HepG2 (cell line): ENCODE data around the gene HSPA1B. TPM values are rescaled to one million over a fixed set of nuclear protein-coding genes. Genes with fewer than 3 reads are reported as not detected.

Experiments used
- ATF3 ChIP-seq: sonication (generic); formaldehyde crosslinking; IDR thresholded peaks from 2 replicates; pipeline ENCODE4 v1.4.0; 2020; ENCODE audit warnings: missing genetic modification reagents
- CCAR2 ChIP-seq: fragments of 200-400 bp; formaldehyde crosslinking; optimal IDR thresholded peaks from 2 replicates; pipeline ENCODE3; 2018; ENCODE audit warnings: low read depth, mild to moderate bottlenecking, low read length, moderate library complexity
- CSRNP1 ChIP-seq: sonication (generic); formaldehyde crosslinking; IDR thresholded peaks from 2 replicates; pipeline ENCODE4 v1.8.1; 2023; ENCODE audit warnings: mild to moderate bottlenecking, missing genetic modification reagents
- EZH2 ChIP-seq: conservative IDR thresholded peaks from 2 replicates; pipeline ENCODE4 v1.6.1; 2012; ENCODE audit warnings: mild to moderate bottlenecking, low read depth, low read length, moderate library complexity
- GABPB1 ChIP-seq: IDR thresholded peaks from 2 replicates; pipeline ENCODE4 v1.6.1; 2016; ENCODE audit warnings: mild to moderate bottlenecking, missing genetic modification reagents, moderate library complexity, missing compliant biosample characterization
- HMGA1 ChIP-seq: sonication (generic); formaldehyde crosslinking; conservative IDR thresholded peaks from 2 replicates; pipeline ENCODE4 v1.4.0; 2020; ENCODE audit warnings: missing genetic modification reagents
- HNRNPLL ChIP-seq: fragments of 200-400 bp; formaldehyde crosslinking; IDR thresholded peaks from 2 replicates; pipeline ENCODE4 v1.6.1; 2017; ENCODE audit warnings: mild to moderate bottlenecking, low read depth, low read length; ENCODE audit not compliant: poor library complexity, severe bottlenecking
- HOXD1 ChIP-seq: sonication (generic); formaldehyde crosslinking; IDR thresholded peaks from 2 replicates; pipeline ENCODE4 v1.5.0; 2020; ENCODE audit warnings: missing genetic modification reagents
- MIER2 ChIP-seq: IDR thresholded peaks from 2 replicates; pipeline ENCODE4 v1.6.1; 2016; ENCODE audit warnings: missing biosample characterization, missing genetic modification reagents
- POLR2AphosphoS2 ChIP-seq: IDR thresholded peaks from 2 replicates; pipeline ENCODE4 v1.6.1; 2011; ENCODE audit warnings: low read depth, low read length, improper control_type of control experiment
- RXRA ChIP-seq: sonication (generic); formaldehyde crosslinking; IDR thresholded peaks from 2 replicates; pipeline ENCODE4 v1.5.1; 2020; ENCODE audit warnings: missing genetic modification reagents
- SKIL ChIP-seq: sonication (generic); formaldehyde crosslinking; IDR thresholded peaks from 2 replicates; pipeline ENCODE4 v1.8.0; 2022; ENCODE audit warnings: missing genetic modification reagents, mild to moderate bottlenecking, moderate library complexity, borderline replicate concordance
- SRY ChIP-seq: sonication (generic); formaldehyde crosslinking; IDR thresholded peaks from 2 replicates; pipeline ENCODE4 v1.8.0; 2022; ENCODE audit warnings: mild to moderate bottlenecking, missing genetic modification reagents
- TCF7L2 ChIP-seq: IDR thresholded peaks from 2 replicates; pipeline ENCODE4 v1.6.1; 2011; ENCODE audit warnings: mild to moderate bottlenecking, low read depth, low read length, moderate library complexity
- TEAD3 ChIP-seq: optimal IDR thresholded peaks from 2 replicates; pipeline ENCODE3; 2016; ENCODE audit warnings: borderline replicate concordance
- YEATS4 ChIP-seq: sonication (generic); formaldehyde crosslinking; IDR thresholded peaks from 2 replicates; pipeline ENCODE4 v1.4.0; 2020; ENCODE audit warnings: missing genetic modification reagents, borderline replicate concordance
- ZMYM3 ChIP-seq: sonication (generic); formaldehyde crosslinking; IDR thresholded peaks from 2 replicates; pipeline ENCODE4 v1.5.1; 2020; ENCODE audit warnings: mild to moderate bottlenecking, missing genetic modification reagents
- ZNF10 ChIP-seq: sonication (generic); formaldehyde crosslinking; IDR thresholded peaks from 2 replicates; pipeline ENCODE4 v1.4.0; 2020; ENCODE audit warnings: mild to moderate bottlenecking, low read depth, missing genetic modification reagents, borderline replicate concordance
- ZNF224 ChIP-seq: sonication (generic); formaldehyde crosslinking; IDR thresholded peaks from 2 replicates; pipeline ENCODE4 v1.5.0; 2020; ENCODE audit warnings: mild to moderate bottlenecking, missing genetic modification reagents
- ZNF280D ChIP-seq: sonication (generic); formaldehyde crosslinking; IDR thresholded peaks from 2 replicates; pipeline ENCODE4 v1.5.1; 2020; ENCODE audit warnings: mild to moderate bottlenecking, missing genetic modification reagents
- ZNF30 ChIP-seq: sonication (generic); formaldehyde crosslinking; IDR thresholded peaks from 2 replicates; pipeline ENCODE4 v1.5.0; 2020; ENCODE audit warnings: mild to moderate bottlenecking, missing genetic modification reagents
- ZNF432 ChIP-seq: sonication (generic); formaldehyde crosslinking; IDR thresholded peaks from 2 replicates; pipeline ENCODE4 v1.5.0; 2020; ENCODE audit warnings: missing genetic modification reagents, mild to moderate bottlenecking, borderline replicate concordance
- ZNF563 ChIP-seq: sonication (generic); formaldehyde crosslinking; IDR thresholded peaks from 2 replicates; pipeline ENCODE4 v1.8.0; 2022; ENCODE audit warnings: mild to moderate bottlenecking, moderate library complexity, missing genetic modification reagents
- polyA plus RNA-seq, 8 experiments: library from polyadenylated mRNA; depleted of rRNA in 3 of 8; stranded (reverse) in 7 of 8; unstranded in 1 of 8; fragments of >200 nt; fragmentation: Illumina TruSeq in 4 of 8; extraction: Trizol in 4 of 8; gene quantifications; 2 replicates each; pipeline versions ENCODE4 v1.2.1 to v1.2.3, GENCODE V29; 2011 to 2016; ENCODE audit warnings: low read depth in 4 of 8, missing spikeins in 1 of 8, mixed read lengths in 1 of 8; ENCODE audit not compliant: insufficient read depth in 1 of 8
- total RNA-seq, 5 experiments: library from RNA; depleted of rRNA; stranded (reverse); fragments of >200 nt; fragmentation: Illumina TruSeq; extraction: Trizol; gene quantifications; 2 replicates each; pipeline ENCODE4 v1.2.3, GENCODE V29; 2016; ENCODE audit warnings: low read depth in 1 of 5

The HSPA1B gene
- total and polyA plus RNA-seq, 2 of the 13 experiments (the other 11 are each of a cell fraction or from before 2014, with no cell fraction given), result 26.0 to 186 TPM

GRCh38 chr6:31806470-31807272 is 20.9 kb upstream of the HSPA1B start, which contains the start of gene LSM2 (continued):
- TF ChIP-seq ATF3 (peak; percentile 43; the same call in 1 of the 2 replicates), MIER2 (CRISPR knock-in tag) (0 out of 2 replicates have a peak, but pooled peaks have one; percentile 42), YEATS4 (CRISPR knock-in tag) (peak; percentile 94), ZNF432 (CRISPR knock-in tag) (no peak), POLR2AphosphoS2 (no peak), HNRNPLL (peak; percentile 99), CCAR2 (no peak), ZNF10 (no peak), TCF7L2 (no peak), EZH2 (no peak), ZNF280D (CRISPR knock-in tag) (peak; percentile 86; the same call in 1 of the 2 replicates), HMGA1 (no peak), RXRA (CRISPR knock-in tag) (peak; percentile 85; the same call in 1 of the 2 replicates), CSRNP1 (CRISPR knock-in tag) (peak; percentile 96), ZNF563 (peak; percentile 89), TEAD3 (CRISPR knock-in tag) (peak; percentile 81), SKIL (CRISPR knock-in tag) (peak; percentile 81), GABPB1 (peak; percentile 92), ZNF224 (CRISPR knock-in tag) (0 out of 2 replicates have a peak, but pooled peaks have one; percentile 71), ZNF30 (CRISPR knock-in tag) (no peak; the same call in 1 of the 2 replicates), HOXD1 (CRISPR knock-in tag) (peak; percentile 71; the same call in 1 of the 2 replicates), SRY (no peak), ZMYM3 (peak; percentile 91)
